ENCODE data around the gene GADL1. TPM values are rescaled to one million over a fixed set of nuclear protein-coding genes. Genes with fewer than 3 reads are reported as not detected.

Gene GADL1
- total RNA-seq, 1 donor from 2014 or later = not detected

DNA sequence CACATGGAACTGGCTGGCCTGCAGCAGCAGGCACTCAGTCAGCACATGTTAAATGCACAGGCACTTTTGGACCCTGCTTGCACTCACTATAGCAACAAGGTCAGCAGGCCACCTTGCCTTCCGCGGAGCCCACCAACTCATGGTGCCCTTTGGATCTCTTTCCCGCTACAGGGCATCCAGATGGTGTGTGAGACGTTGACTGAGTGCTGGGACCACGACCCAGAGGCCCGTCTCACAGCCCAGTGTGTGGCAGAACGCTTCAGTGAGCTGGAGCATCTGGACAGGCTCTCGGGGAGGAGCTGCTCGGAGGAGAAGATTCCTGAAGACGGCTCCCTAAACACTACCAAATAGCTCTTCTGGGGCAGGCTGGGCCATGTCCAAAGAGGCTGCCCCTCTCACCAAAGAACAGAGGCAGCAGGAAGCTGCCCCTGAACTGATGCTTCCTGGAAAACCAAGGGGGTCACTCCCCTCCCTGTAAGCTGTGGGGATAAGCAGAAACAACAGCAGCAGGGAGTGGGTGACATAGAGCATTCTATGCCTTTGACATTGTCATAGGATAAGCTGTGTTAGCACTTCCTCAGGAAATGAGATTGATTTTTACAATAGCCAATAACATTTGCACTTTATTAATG, 203.1 kb downstream of the GADL1 start:
- DNase-seq = no peak
- intact Hi-C loops (cut with micrococcal nuclease) = loop anchor here (10.0 kb wide), 2 partner anchors 377 to 577 kb away; no protein-coding TSS in a partner anchor
- no peak for ATAC-seq

GRCh38 chr3:30690199-30690598, 204.3 kb downstream of the GADL1 start:
- intact Hi-C loops (cut with micrococcal nuclease) = loop anchor here (10.0 kb wide), 2 partner anchors 375 to 575 kb away; no protein-coding TSS in a partner anchor
- no peak for ATAC-seq

GRCh38 chr3:30688776-30689641, 205.5 kb downstream of the GADL1 start:
- peak; percentile 62 for DNase-seq
- intact Hi-C loops (cut with micrococcal nuclease) = loop anchor here (10.0 kb wide), 1 partner anchor 234 kb away; no protein-coding TSS in a partner anchor
- ATAC-seq = peak; percentile 39

More at GRCh38 chr3:30690199-30690598, 204.3 kb downstream of the GADL1 start:
- DNase-seq = no peak

- intact Hi-C loops (cut with micrococcal nuclease) = loop anchor here (10.0 kb wide), 1 partner anchor 233 kb away; no protein-coding TSS in a partner anchor
- ATAC-seq = no peak
- DNase-seq = no peak
These were observed 206.4 kb downstream of the GADL1 start for GRCh38 chr3:30687930-30688570.

DNA sequence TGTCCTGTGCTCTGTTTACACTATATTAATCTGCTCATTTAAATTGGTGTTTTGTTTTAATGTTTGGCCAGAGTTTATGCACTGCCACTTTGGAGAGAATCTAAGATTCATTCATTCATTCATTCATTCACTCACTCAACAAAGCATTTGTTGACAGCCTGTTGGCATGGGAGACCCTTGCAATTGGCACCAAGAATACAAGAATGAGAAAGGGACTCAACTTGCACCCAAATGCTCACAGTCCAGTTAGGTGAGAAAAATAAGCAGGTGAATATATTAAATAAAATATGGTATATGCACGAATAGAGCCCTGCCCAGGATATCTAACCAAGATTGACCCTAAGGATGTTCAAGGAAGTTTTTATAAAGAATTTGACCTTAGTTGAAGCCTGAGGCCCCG, 207.7 kb downstream of the GADL1 start:
- DNase-seq (no peak), ATAC-seq (no peak)
- intact Hi-C loops (cut with micrococcal nuclease) = loop anchor here (10.0 kb wide), 1 partner anchor 232 kb away; no protein-coding TSS in a partner anchor

DNA sequence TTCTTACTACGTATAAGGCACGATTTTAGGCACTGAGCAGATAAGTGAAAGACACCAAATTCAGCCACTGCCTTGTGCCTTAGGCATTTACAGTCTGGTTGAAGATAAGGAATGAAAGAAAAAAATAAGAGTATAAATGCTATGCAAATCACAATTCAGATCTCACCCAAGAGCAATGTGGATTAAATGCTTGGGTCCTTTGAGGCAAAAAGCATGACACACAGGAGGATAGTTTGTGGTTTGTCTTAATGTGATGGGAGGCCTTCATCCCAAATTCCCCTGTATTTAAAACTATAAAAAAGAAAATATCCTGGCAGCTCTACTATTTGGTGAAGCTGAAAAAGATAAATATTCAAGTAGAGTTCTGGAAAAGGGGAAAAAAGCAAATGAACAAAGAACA, 208.3 kb downstream of the GADL1 start:
- intact Hi-C loops (cut with micrococcal nuclease) = loop anchor here (10.0 kb wide), 1 partner anchor 231 kb away; no protein-coding TSS in a partner anchor
- ATAC-seq = no peak
- no peak for DNase-seq

DNA sequence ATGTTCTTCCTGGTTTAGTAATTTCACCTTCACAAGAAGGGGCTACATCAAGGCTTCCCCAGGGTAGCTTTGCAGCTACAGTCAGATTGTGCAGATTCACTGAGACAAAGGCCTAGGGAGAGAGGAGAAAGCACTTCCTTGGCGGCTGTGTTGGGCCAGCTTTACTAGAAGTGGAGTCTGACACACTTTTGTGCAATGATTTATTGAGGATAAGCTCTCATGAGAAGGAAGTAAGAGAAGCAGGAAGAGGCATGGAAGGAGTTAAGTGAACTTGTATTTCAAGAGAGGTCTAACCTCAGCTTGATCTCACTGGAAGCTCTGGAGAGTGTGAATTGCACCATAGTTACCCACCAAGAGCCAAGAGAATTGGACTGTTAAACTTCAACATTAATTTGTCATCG, 209.2 kb downstream of the GADL1 start:
- ATAC-seq (no peak), DNase-seq (no peak)
- intact Hi-C loops (cut with micrococcal nuclease) = loop anchor here (10.0 kb wide), 1 partner anchor 230 kb away; no protein-coding TSS in a partner anchor

- no peak for ATAC-seq
- DNase-seq = no peak
- intact Hi-C loops (cut with micrococcal nuclease) = loop anchor here (10.0 kb wide), 1 partner anchor 230 kb away; no protein-coding TSS in a partner anchor
These were observed 210.1 kb downstream of the GADL1 start for GRCh38 chr3:30684356-30684755.

DNA sequence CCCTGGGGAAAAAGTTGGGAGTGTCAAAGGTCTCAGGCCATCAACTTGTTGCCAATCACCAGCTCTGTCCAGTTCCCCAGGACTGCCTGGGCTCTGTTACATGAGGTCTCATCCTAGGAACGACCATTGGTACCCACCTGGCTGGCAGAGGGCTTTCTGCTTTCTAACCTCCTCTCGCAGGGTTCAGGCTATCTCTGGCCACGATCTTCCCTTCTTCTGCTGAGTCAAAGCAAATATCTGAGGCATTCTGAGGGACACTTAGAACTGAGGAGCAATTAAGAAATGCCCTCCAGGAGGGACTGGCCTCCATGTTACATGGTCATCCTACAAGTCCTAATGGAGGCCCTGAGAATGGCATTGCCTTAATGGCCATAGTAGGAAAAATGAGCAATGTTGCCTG, 210.7 kb downstream of the GADL1 start:
- no peak for DNase-seq
- intact Hi-C loops (cut with micrococcal nuclease) = loop anchor here (10.0 kb wide), 1 partner anchor 229 kb away; no protein-coding TSS in a partner anchor
- ATAC-seq = no peak

- ATAC-seq = no peak
- intact Hi-C loops (cut with micrococcal nuclease) = loop anchor here (10.0 kb wide), 1 partner anchor 228 kb away; no protein-coding TSS in a partner anchor
These were observed 211.9 kb downstream of the GADL1 start for GRCh38 chr3:30682434-30683155.

DNA sequence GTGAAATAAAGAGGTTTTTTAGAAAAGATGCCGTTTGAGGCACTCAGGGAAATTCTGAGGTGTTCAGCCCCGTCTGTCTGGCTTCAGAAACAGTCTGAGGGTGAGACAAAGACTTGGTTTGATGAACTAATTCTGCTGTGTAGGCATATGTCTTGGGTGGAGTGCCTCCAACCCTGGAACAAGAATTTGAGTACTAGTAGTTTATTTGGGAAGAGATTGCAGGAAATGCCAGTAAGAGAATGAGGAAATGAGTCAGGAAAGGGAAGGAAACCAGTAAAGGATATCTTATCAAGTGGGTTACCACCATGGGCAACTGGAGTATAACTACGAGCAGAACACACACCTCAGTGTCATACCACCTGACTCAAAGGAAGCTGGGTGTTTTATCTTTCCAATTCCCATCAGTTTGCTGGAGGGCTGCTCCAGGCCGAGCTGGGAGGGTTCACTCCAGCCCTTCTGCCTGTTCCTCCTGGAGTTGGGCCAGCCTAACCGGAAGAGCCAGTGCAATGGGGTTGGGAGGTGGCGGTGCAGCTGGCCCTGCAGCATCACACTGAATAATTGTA, 212.7 kb downstream of the GADL1 start:
- peak; percentile 72 for DNase-seq
- intact Hi-C loops (cut with micrococcal nuclease) = loop anchor here (10.0 kb wide), 1 partner anchor 227 kb away; no protein-coding TSS in a partner anchor
- peak; percentile 66 for ATAC-seq

More at GRCh38 chr3:30682434-30683155, 211.9 kb downstream of the GADL1 start:
- no peak for DNase-seq

DNA sequence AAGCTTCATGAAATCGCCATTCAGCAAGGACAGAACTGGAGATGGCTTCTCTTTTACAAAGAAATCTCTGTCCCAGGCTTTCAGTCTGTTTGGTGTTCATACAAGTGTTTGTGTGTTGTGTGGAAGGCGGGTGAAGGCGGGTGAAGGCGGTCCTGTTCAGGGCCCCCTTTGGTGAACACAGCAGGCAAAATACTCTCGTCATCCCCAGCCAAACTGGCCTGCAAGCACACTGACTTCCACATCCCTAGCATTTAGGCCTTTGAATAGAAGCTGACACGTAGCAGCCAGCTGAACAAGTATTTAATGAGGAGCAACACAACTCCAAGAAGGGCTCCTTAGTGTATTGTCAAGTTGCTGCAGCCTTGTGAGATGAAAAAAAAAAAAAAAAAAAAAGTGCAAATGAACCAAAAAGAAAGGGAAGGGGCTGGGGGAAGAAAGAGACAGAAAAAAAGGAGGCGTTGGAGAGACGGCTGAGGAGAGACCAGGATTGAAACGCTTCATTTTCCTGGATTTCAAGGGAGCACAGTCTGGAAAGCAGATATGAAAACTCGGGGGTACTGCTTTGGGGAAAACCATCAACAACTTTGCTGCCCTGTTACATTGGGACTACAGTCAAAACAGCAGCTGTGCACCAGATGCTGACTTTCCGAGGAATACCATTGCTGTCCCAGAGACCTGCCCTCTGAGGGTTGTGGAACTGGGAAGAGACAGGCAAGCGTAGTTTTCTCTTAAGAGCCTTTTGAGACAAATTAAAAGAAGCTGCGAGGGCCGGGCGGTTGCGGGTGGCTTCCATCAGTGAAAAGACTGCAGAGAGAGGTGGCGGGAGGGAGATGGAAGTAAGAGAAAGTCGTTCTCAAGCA, 213.4 kb downstream of the GADL1 start:
- intact Hi-C loops (cut with micrococcal nuclease) = loop anchor here (10.0 kb wide), 1 partner anchor 226 kb away; no protein-coding TSS in a partner anchor
- peak; percentile 57 for DNase-seq
- peak; percentile 84 for ATAC-seq

- no peak for DNase-seq
- ATAC-seq = no peak
- intact Hi-C loops (cut with micrococcal nuclease) = no loop called here
These were observed 215.4 kb downstream of the GADL1 start for GRCh38 chr3:30679045-30679444.

- intact Hi-C loops (cut with micrococcal nuclease) = no loop called here
- ATAC-seq = no peak
These were observed 217.1 kb downstream of the GADL1 start for GRCh38 chr3:30677347-30677685.

GRCh38 chr3:30676424-30677346, 217.8 kb downstream of the GADL1 start:
- intact Hi-C loops (cut with micrococcal nuclease) = no loop called here
- DNase-seq (no peak), ATAC-seq (no peak)

More at GRCh38 chr3:30677347-30677685, 217.1 kb downstream of the GADL1 start:
- no peak for DNase-seq
